Upper lobe of left lung (tissue), 6 donors: ENCODE data around the gene ERCC4. TPM values are rescaled to one million over a fixed set of nuclear protein-coding genes. Genes with fewer than 3 reads are reported as not detected.

Experiments
- ATAC-seq, 2 donors: fragments of 200-7000 bp; cut with Tn5 transposase; one replicate each; pipeline ENCODE4 v1.9.1; 2022; ENCODE audit warnings: mild to moderate bottlenecking in 2 of 2, moderate library complexity in 2 of 2; ENCODE audit not compliant: low FRiP score in 2 of 2
- DNase-seq, 2 donors: peaks; one replicate each; pipeline ENCODE4 v3.0.0-alpha.2; 2019 to 2020
- H3K27ac ChIP-seq, 4 donors: fragments of 200-600 bp; sonication (generic); one replicate each; pipeline ENCODE4 v1.5.1; 2016 to 2019
- H3K27me3 ChIP-seq, 4 donors: fragments of 200-600 bp; sonication (generic); one replicate each; pipeline ENCODE4 v1.5.1; 2017 to 2019
- H3K36me3 ChIP-seq, 4 donors: fragments of 200-600 bp; sonication (generic); one replicate each; pipeline ENCODE4 v1.5.1; 2016 to 2019
- H3K4me1 ChIP-seq, 4 donors: fragments of 200-600 bp; sonication (generic); one replicate each; pipeline ENCODE4 v1.5.1; 2018 to 2019
- H3K4me3 ChIP-seq, 4 donors: fragments of 200-600 bp; sonication (generic); one replicate each; pipeline ENCODE4 v1.5.1; 2017 to 2019; ENCODE audit warnings: mild to moderate bottlenecking in 2 of 4, moderate library complexity in 1 of 4
- H3K9me3 ChIP-seq, 4 donors: fragments of 200-600 bp; sonication (generic); one replicate each; pipeline ENCODE4 v1.5.1; 2018 to 2019
- CTCF ChIP-seq, 6 experiments: fragments of 450-650 bp in 4 of 6; fragments of 200-600 bp in 2 of 6; sonication (generic) in 2 of 6; IDR thresholded peaks; one replicate each; pipeline ENCODE4 v1.5.1; 2016 to 2019; ENCODE audit warnings: antibody characterized with exemption in 6 of 6
- EP300 ChIP-seq, 4 donors: sonication (generic); formaldehyde crosslinking; IDR thresholded peaks; one replicate each; pipeline ENCODE4 v1.5.1; 2017; ENCODE audit warnings: antibody characterized with exemption in 4 of 4, control low read depth in 2 of 4
- POLR2A ChIP-seq, 4 donors: fragments of 450-650 bp; IDR thresholded peaks; one replicate each; pipeline ENCODE4 v1.5.1; 2016 to 2017; ENCODE audit warnings: antibody characterized with exemption in 4 of 4, mild to moderate bottlenecking in 2 of 4
- POLR2AphosphoS5 ChIP-seq, 2 donors: sonication (generic); formaldehyde crosslinking; IDR thresholded peaks; one replicate each; pipeline ENCODE4 v1.5.1; 2017; ENCODE audit warnings: antibody characterized with exemption in 2 of 2
- WGBS, 2 donors: methylation state at CpG; one replicate each; pipeline ENCODE4 v1.1.5; 2017 to 2018; 5-methylcytosine and 5-hydroxymethylcytosine counted together
- total RNA-seq, 6 donors: library from RNA; depleted of rRNA in 4 of 6; stranded (reverse); fragments of >200 nt in 4 of 6; gene quantifications; one replicate each; pipeline versions ENCODE4 v1.1.0 to v1.2.1, GENCODE V29; 2016 to 2021
- donor health status: DM: no; HTN: no; CAD: no; lungs with moderate emphysema.
- donor health status: DM: no; HTN: yes; CAD: no; lungs with severe emphysema.

Gene ERCC4
- total RNA-seq, 6 donors from 2014 or later = 4.2 to 12.1 (median 7.5) TPM

GRCh38 chr16:13895516-13895915 lies 24.4 kb upstream of the ERCC4 start:
- Histone ChIP-seq H3K27ac (no peak overlapping the region), H3K36me3 (no peaks in the 10 kb centered on the region), H3K9me3 (peaks cover 0 to 6% (median 0%) of the 10 kb centered on the region in 4 donors), H3K4me3 (no peak overlapping the region), H3K27me3 (no peaks in the 10 kb centered on the region), H3K4me1 (no peaks in the 10 kb centered on the region)
- WGBS, 2 donors = 54 to 74% methylated on average over 1 of the region's 1 CpG
- no peak for DNase-seq
- ATAC-seq = no peak
- TF ChIP-seq POLR2AphosphoS5 (IDR thresholded peaks at IDR 0.05) (no peak), EP300 (IDR thresholded peaks at IDR 0.05) (no peak), POLR2A (IDR thresholded peaks at IDR 0.05) (no peak), CTCF (IDR thresholded peaks at IDR 0.05) (no peak)

GRCh38 chr16:13896543-13897182 lies 23.3 kb upstream of the ERCC4 start:
- H3K27me3 ChIP-seq = no peaks in the 10 kb centered on the region
- no peak for TF ChIP-seq POLR2AphosphoS5 (IDR thresholded peaks at IDR 0.05)
- no peaks in the 10 kb centered on the region for H3K4me1 ChIP-seq
- no peak for ATAC-seq
- H3K4me3 ChIP-seq = no peak overlapping the region
- WGBS, 2 donors = 79 to 86% methylated on average over 4 of the region's 4 CpGs
- no peak overlapping the region for H3K27ac ChIP-seq
- no peaks in the 10 kb centered on the region for H3K36me3 ChIP-seq
- DNase-seq = no peak
- peaks cover 0 to 6% (median 0%) of the 10 kb centered on the region in 4 donors for H3K9me3 ChIP-seq

- Histone ChIP-seq H3K27me3 (no peaks in the 10 kb centered on the region), H3K36me3 (no peaks in the 10 kb centered on the region), H3K9me3 (peaks cover 0 to 6% (median 0%) of the 10 kb centered on the region in 4 donors), H3K27ac (no peak overlapping the region), H3K4me3 (no peak overlapping the region), H3K4me1 (no peaks in the 10 kb centered on the region)
- ATAC-seq (no peak), DNase-seq (no peak)
- 51% methylated on average over 2 of the region's 2 CpGs for WGBS, 2 donors
- TF ChIP-seq POLR2AphosphoS5 (IDR thresholded peaks at IDR 0.05) = no peak
- no peak for TF ChIP-seq EP300 (IDR thresholded peaks at IDR 0.05)
- TF ChIP-seq CTCF (IDR thresholded peaks at IDR 0.05) = no peak
- TF ChIP-seq POLR2A (IDR thresholded peaks at IDR 0.05) = no peak
Observed at GRCh38 chr16:13897806-13898205, 22.1 kb upstream of the ERCC4 start.

- ATAC-seq (no peak), DNase-seq (no peak)
- no peak overlapping the region for H3K27ac ChIP-seq
- peaks cover 0 to 6% (median 0%) of the 10 kb centered on the region in 4 donors for H3K9me3 ChIP-seq
- no peaks in the 10 kb centered on the region for H3K36me3 ChIP-seq
- no peaks in the 10 kb centered on the region for H3K27me3 ChIP-seq
- H3K4me3 ChIP-seq = no peak overlapping the region
- WGBS, 2 donors = 83% methylated on average over 3 of the region's 3 CpGs
- no peak for TF ChIP-seq POLR2A (IDR thresholded peaks at IDR 0.05)
- TF ChIP-seq EP300 (IDR thresholded peaks at IDR 0.05) = no peak
- TF ChIP-seq CTCF (IDR thresholded peaks at IDR 0.05) = no peak
- no peak for TF ChIP-seq POLR2AphosphoS5 (IDR thresholded peaks at IDR 0.05)
- no peaks in the 10 kb centered on the region for H3K4me1 ChIP-seq
Observed at GRCh38 chr16:13898233-13898632, 21.7 kb upstream of the ERCC4 start.

- ATAC-seq (no peak), DNase-seq (no peak)
- H3K9me3 ChIP-seq = no peaks in the 10 kb centered on the region
- no peak overlapping the region for H3K4me3 ChIP-seq
- no peaks in the 10 kb centered on the region for H3K4me1 ChIP-seq
- no peak for TF ChIP-seq CTCF (IDR thresholded peaks at IDR 0.05)
- no peak for TF ChIP-seq POLR2AphosphoS5 (IDR thresholded peaks at IDR 0.05)
- TF ChIP-seq POLR2A (IDR thresholded peaks at IDR 0.05) = no peak
- no peak for TF ChIP-seq EP300 (IDR thresholded peaks at IDR 0.05)
- 86 to 93% methylated on average over 3 of the region's 3 CpGs for WGBS, 2 donors
- no peaks in the 10 kb centered on the region for H3K36me3 ChIP-seq
- H3K27ac ChIP-seq = no peak overlapping the region
- H3K27me3 ChIP-seq = no peaks in the 10 kb centered on the region
Observed at GRCh38 chr16:13902052-13902451, 17.9 kb upstream of the ERCC4 start.
